GM18505 (cell line): Measurements from ENCODE around the gene GUCA1A.
A peak's percentile ranks its signal among the peaks of the same experiment; 100 is the strongest.
"Not testable (repeated sequence)": the region's sequence is repeated elsewhere in the genome, so short reads cannot be mapped to it uniquely, and the experiment has no call there.

Experiments
- ATAC-seq: cut with Tn5 transposase; IDR thresholded peaks from one replicate; pipeline ENCODE4 v1.9.1; 2021; ENCODE audit not compliant: unreplicated experiment
- POLR2A ChIP-seq: IDR thresholded peaks from 4 replicates; pipeline ENCODE4 v1.6.1; 2011; ENCODE audit warnings: borderline replicate concordance; ENCODE audit not compliant: insufficient read depth, insufficient read length; ENCODE audit errors: extremely low read depth

Gene GUCA1A

GRCh38 chr6:42200035-42200434 lies 26.9 kb downstream of the GUCA1A start:
- no peak for ATAC-seq

GRCh38 chr6:42201382-42201781 lies 28.2 kb downstream of the GUCA1A start:
- no peak for ATAC-seq

More at GRCh38 chr6:42200035-42200434, 26.9 kb downstream of the GUCA1A start:
- no peak for TF ChIP-seq POLR2A

GRCh38 chr6:42202131-42202915 lies 29.2 kb downstream of the GUCA1A start:
- not testable (repeated sequence) for ATAC-seq

More at GRCh38 chr6:42201382-42201781, 28.2 kb downstream of the GUCA1A start:
- no peak for TF ChIP-seq POLR2A

GRCh38 chr6:42203183-42203582 lies 30.0 kb downstream of the GUCA1A start:
- ATAC-seq = no peak
- TF ChIP-seq POLR2A = no peak

- no peak for ATAC-seq
- TF ChIP-seq POLR2A = no peak
Measured at GRCh38 chr6:42204768-42205282, 31.7 kb downstream of the GUCA1A start.

- ATAC-seq = not testable (repeated sequence)
Measured at GRCh38 chr6:42207559-42207958, 34.4 kb downstream of the GUCA1A start.

GRCh38 chr6:42210551-42210950 lies 37.4 kb downstream of the GUCA1A start:
- no peak for ATAC-seq
- no peak for TF ChIP-seq POLR2A

GRCh38 chr6:42211726-42212125 lies 38.6 kb downstream of the GUCA1A start:
- no peak for ATAC-seq
- no peak for TF ChIP-seq POLR2A

- ATAC-seq = no peak
- TF ChIP-seq POLR2A = no peak
Measured at GRCh38 chr6:42212442-42212841, 39.3 kb downstream of the GUCA1A start.

GRCh38 chr6:42216495-42216894 lies 43.3 kb downstream of the GUCA1A start:
- not testable (repeated sequence) for ATAC-seq

GRCh38 chr6:42217157-42217518 lies 44.0 kb downstream of the GUCA1A start:
- no peak for TF ChIP-seq POLR2A
- ATAC-seq = no peak

- ATAC-seq = peak; percentile 89
- peak; percentile 95 for TF ChIP-seq POLR2A
Measured at GRCh38 chr6:42217519-42218367, 44.6 kb downstream of the GUCA1A start, which contains the start of gene MRPS10. Gene MRPS10 (minus strand): TSS chr6:42217861. CDS start chr6:42217849, 12 bp downstream.

- no peak for TF ChIP-seq POLR2A
- no peak for ATAC-seq
Measured at GRCh38 chr6:42220807-42221206, 47.6 kb downstream of the GUCA1A start.

GRCh38 chr6:42221546-42221945 lies 48.4 kb downstream of the GUCA1A start:
- TF ChIP-seq POLR2A = no peak
- no peak for ATAC-seq
